Measurements from ENCODE around the gene EIF2B4.

EIF2B4 gene

GRCh38 chr2:27347641-27348040 lies 22.5 kb downstream of the EIF2B4 start:
- H3K9me3 ChIP-seq (ENCODE audit: insufficient read depth, low read length): no peaks in the 10 kb centered on the region
- no peak overlapping the region for H3K9ac ChIP-seq (ENCODE audit: low read length)
- peaks cover 26% of the 10 kb centered on the region for H4K20me1 ChIP-seq (ENCODE audit: insufficient read depth, low read length)
- no peak overlapping the region for H3K4me2 ChIP-seq (ENCODE audit: low read length)
- H2AFZ ChIP-seq (ENCODE audit: low read depth, low read length): no peak overlapping the region
- no peaks in the 10 kb centered on the region for H3K27me3 ChIP-seq (ENCODE audit: low read depth, low read length)
- H3K27ac ChIP-seq (ENCODE audit: low read length): no peak overlapping the region
- no peaks in the 10 kb centered on the region for H3K4me1 ChIP-seq (ENCODE audit: low read length)
- no peak overlapping the region for H3K4me3 ChIP-seq (ENCODE audit: low read length)
- peaks cover 88% of the 10 kb centered on the region for H3K79me2 ChIP-seq (ENCODE audit: low read length)
- TF ChIP-seq EZH2phosphoT487 (IDR thresholded peaks at IDR 0.05; ENCODE audit: low read depth): no peak
- TF ChIP-seq CTCF (IDR thresholded peaks at IDR 0.05; ENCODE audit: low read depth, low read length): no peak
- H3K36me3 ChIP-seq (replicated peaks; ENCODE audit: low read depth, low read length): peaks cover 22% of the 10 kb centered on the region

DNA sequence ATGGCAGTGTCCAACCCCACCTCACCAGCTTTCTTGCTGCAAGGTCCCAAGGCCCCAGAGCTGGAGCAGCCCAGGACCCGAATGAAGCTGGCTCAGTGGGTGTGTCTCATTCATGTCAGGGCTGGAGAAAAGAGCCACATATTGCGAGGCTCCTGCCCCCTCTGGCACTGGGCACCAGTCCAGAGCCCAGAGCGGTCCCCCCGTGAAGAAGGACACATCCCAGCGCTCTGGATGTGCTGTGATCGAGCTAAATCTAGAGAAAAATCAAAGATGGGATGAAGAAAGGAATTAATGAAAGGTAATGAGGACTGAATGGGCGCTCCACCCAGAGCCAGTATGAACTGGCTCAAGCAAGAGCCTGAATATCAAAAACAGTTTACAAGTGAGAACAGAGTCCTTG lies 34.0 kb downstream of the EIF2B4 start:
- H3K4me1 ChIP-seq (ENCODE audit: low read length): no peaks in the 10 kb centered on the region
- H3K9me3 ChIP-seq (ENCODE audit: insufficient read depth, low read length): no peaks in the 10 kb centered on the region
- no peak overlapping the region for H3K4me3 ChIP-seq (ENCODE audit: low read length)
- H3K27ac ChIP-seq (ENCODE audit: low read length): no peak overlapping the region
- H3K36me3 ChIP-seq (replicated peaks; ENCODE audit: low read depth, low read length): peaks cover 55% of the 10 kb centered on the region
- no peak for TF ChIP-seq EZH2phosphoT487 (IDR thresholded peaks at IDR 0.05; ENCODE audit: low read depth)
- TF ChIP-seq CTCF (IDR thresholded peaks at IDR 0.05; ENCODE audit: low read depth, low read length): no peak
- H4K20me1 ChIP-seq (ENCODE audit: insufficient read depth, low read length): no peaks in the 10 kb centered on the region
- H2AFZ ChIP-seq (ENCODE audit: low read depth, low read length): no peak overlapping the region
- no peak overlapping the region for H3K4me2 ChIP-seq (ENCODE audit: low read length)
- H3K9ac ChIP-seq (ENCODE audit: low read length): no peak overlapping the region
- no peaks in the 10 kb centered on the region for H3K79me2 ChIP-seq (ENCODE audit: low read length)
- H3K27me3 ChIP-seq (ENCODE audit: low read depth, low read length): no peaks in the 10 kb centered on the region

DNA sequence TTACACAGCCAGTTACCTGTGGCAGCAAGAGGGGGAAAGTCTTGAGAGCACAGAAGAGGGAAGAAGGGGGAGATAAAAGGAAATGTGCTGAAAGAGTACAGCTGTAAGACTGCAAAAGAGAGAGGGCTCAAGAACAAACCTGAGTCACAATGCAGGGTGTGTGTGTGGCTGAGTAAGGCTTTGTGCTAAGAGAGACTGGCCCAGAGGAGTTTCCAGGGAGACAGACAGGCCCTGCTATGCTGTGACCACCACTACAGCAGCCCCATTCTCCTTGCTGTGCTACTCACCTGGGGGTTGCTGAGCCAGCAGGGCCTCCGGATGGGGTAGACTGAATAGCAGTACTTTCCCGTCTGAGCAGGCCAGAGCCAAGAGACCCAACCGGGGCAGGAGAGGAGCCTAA lies 34.8 kb downstream of the EIF2B4 start:
- no peaks in the 10 kb centered on the region for H3K4me1 ChIP-seq (ENCODE audit: low read length)
- no peaks in the 10 kb centered on the region for H4K20me1 ChIP-seq (ENCODE audit: insufficient read depth, low read length)
- no peak overlapping the region for H3K4me3 ChIP-seq (ENCODE audit: low read length)
- H2AFZ ChIP-seq (ENCODE audit: low read depth, low read length): no peak overlapping the region
- TF ChIP-seq EZH2phosphoT487 (IDR thresholded peaks at IDR 0.05; ENCODE audit: low read depth) (no peak), CTCF (IDR thresholded peaks at IDR 0.05; ENCODE audit: low read depth, low read length) (no peak)
- H3K27ac ChIP-seq (ENCODE audit: low read length): no peak overlapping the region
- peaks cover 58% of the 10 kb centered on the region for H3K36me3 ChIP-seq (replicated peaks; ENCODE audit: low read depth, low read length)
- H3K79me2 ChIP-seq (ENCODE audit: low read length): no peaks in the 10 kb centered on the region
- H3K4me2 ChIP-seq (ENCODE audit: low read length): no peak overlapping the region
- no peak overlapping the region for H3K9ac ChIP-seq (ENCODE audit: low read length)
- H3K27me3 ChIP-seq (ENCODE audit: low read depth, low read length): no peaks in the 10 kb centered on the region
- no peaks in the 10 kb centered on the region for H3K9me3 ChIP-seq (ENCODE audit: insufficient read depth, low read length)

- H3K4me2 ChIP-seq (ENCODE audit: low read length): no peak overlapping the region
- H3K36me3 ChIP-seq (replicated peaks; ENCODE audit: low read depth, low read length): peaks cover 33% of the 10 kb centered on the region
- H3K79me2 ChIP-seq (ENCODE audit: low read length): peaks cover 29% of the 10 kb centered on the region
- H3K27ac ChIP-seq (ENCODE audit: low read length): no peak overlapping the region
- H4K20me1 ChIP-seq (ENCODE audit: insufficient read depth, low read length): no peaks in the 10 kb centered on the region
- H3K4me1 ChIP-seq (ENCODE audit: low read length): peaks cover 14% of the 10 kb centered on the region
- no peak overlapping the region for H2AFZ ChIP-seq (ENCODE audit: low read depth, low read length)
- no peaks in the 10 kb centered on the region for H3K9me3 ChIP-seq (ENCODE audit: insufficient read depth, low read length)
- H3K27me3 ChIP-seq (ENCODE audit: low read depth, low read length): no peaks in the 10 kb centered on the region
- TF ChIP-seq EZH2phosphoT487 (IDR thresholded peaks at IDR 0.05; ENCODE audit: low read depth): no peak
- no peak for TF ChIP-seq CTCF (IDR thresholded peaks at IDR 0.05; ENCODE audit: low read depth, low read length)
- no peak overlapping the region for H3K4me3 ChIP-seq (ENCODE audit: low read length)
- H3K9ac ChIP-seq (ENCODE audit: low read length): no peak overlapping the region
Measured at GRCh38 chr2:27324720-27325119, 45.4 kb downstream of the EIF2B4 start.
